Epithelial cell of prostate (primary cell): ENCODE results near the gene TAF1D.
"Not testable (repeated sequence)": the region's sequence is repeated elsewhere in the genome, so short reads cannot be mapped to it uniquely, and the experiment has no call there.

Experiments
- DNase-seq: peaks from one replicate; pipeline ENCODE4 v3.0.0-alpha.2; 2011; ENCODE audit warnings: low read depth, low spot score
- H3K27ac ChIP-seq: fragments of 450-650 bp; 2 replicates; pipeline ENCODE4 v1.5.1; 2017; ENCODE audit warnings: mild to moderate bottlenecking

Gene TAF1D

GRCh38 chr11:93753241-93753640 is 11.9 kb upstream of the TAF1D start:
- no peak overlapping the region for H3K27ac ChIP-seq
- no peak for DNase-seq

GRCh38 chr11:93751001-93751400 is 9.7 kb upstream of the TAF1D start:
- no peak overlapping the region for H3K27ac ChIP-seq
- no peak for DNase-seq

- no peak overlapping the region for H3K27ac ChIP-seq
Observed at GRCh38 chr11:93747122-93747521, 5.8 kb upstream of the TAF1D start.

GRCh38 chr11:93746101-93746500 is 4.8 kb upstream of the TAF1D start:
- DNase-seq = no peak
- no peak overlapping the region for H3K27ac ChIP-seq

More at GRCh38 chr11:93747122-93747521, 5.8 kb upstream of the TAF1D start:
- no peak for DNase-seq

GRCh38 chr11:93745005-93745755 is 3.9 kb upstream of the TAF1D start:
- not testable (repeated sequence) for DNase-seq
- peak overlapping the region; percentile 1 for H3K27ac ChIP-seq

GRCh38 chr11:93744669-93745004 is 3.3 kb upstream of the TAF1D start:
- DNase-seq = no peak
- no peak overlapping the region for H3K27ac ChIP-seq

GRCh38 chr11:93743291-93743690 is 2.0 kb upstream of the TAF1D start:
- no peak overlapping the region for H3K27ac ChIP-seq
- no peak for DNase-seq

- H3K27ac ChIP-seq = peak overlapping the region; percentile 95
- DNase-seq = peak; percentile 18
Observed at GRCh38 chr11:93741882-93742226, 559 bp upstream of the TAF1D start.

- no peak for DNase-seq
- peak overlapping the region; percentile 95 for H3K27ac ChIP-seq
Observed at GRCh38 chr11:93740730-93741093, 583 bp downstream of the TAF1D start.

GRCh38 chr11:93740031-93740729 is 1.1 kb downstream of the TAF1D start:
- DNase-seq = peak; percentile 10
- peak overlapping the region; percentile 95 for H3K27ac ChIP-seq

GRCh38 chr11:93738647-93739081 is 2.6 kb downstream of the TAF1D start:
- no peak for DNase-seq

GRCh38 chr11:93737904-93738612 is 3.2 kb downstream of the TAF1D start:
- peak; percentile 10 for DNase-seq
- H3K27ac ChIP-seq = peak overlapping the region; percentile 95

More at GRCh38 chr11:93738647-93739081, 2.6 kb downstream of the TAF1D start:
- H3K27ac ChIP-seq = peak overlapping the region; percentile 95

- peak overlapping the region; percentile 95 for H3K27ac ChIP-seq
- DNase-seq = no peak
Observed at GRCh38 chr11:93736129-93736528, 5.2 kb downstream of the TAF1D start.

- DNase-seq = no peak
- H3K27ac ChIP-seq = peak overlapping the region; percentile 95
Observed at GRCh38 chr11:93735627-93736026, 5.7 kb downstream of the TAF1D start.

GRCh38 chr11:93734427-93735222 is 6.7 kb downstream of the TAF1D start:
- peak overlapping the region; percentile 95 for H3K27ac ChIP-seq
- DNase-seq = no peak

GRCh38 chr11:93733474-93733873 is 7.8 kb downstream of the TAF1D start:
- DNase-seq = no peak
- peak overlapping the region; percentile 95 for H3K27ac ChIP-seq

GRCh38 chr11:93732237-93732892 is 8.9 kb downstream of the TAF1D start:
- no peak for DNase-seq
- peak overlapping the region; percentile 95 for H3K27ac ChIP-seq

- peak overlapping the region; percentile 25 for H3K27ac ChIP-seq
- DNase-seq = no peak
Observed at GRCh38 chr11:93730108-93731107, 10.9 kb downstream of the TAF1D start.
